Uterus (tissue), 4 donors: ENCODE data around the gene FBP1. TPM values are rescaled to one million over a fixed set of nuclear protein-coding genes. Genes with fewer than 3 reads are reported as not detected.
"Not testable (repeated sequence)": the region's sequence is repeated elsewhere in the genome, so short reads cannot be mapped to it uniquely, and the experiment has no call there.

ENCODE experiments used
- DNase-seq, 2 donors: peaks; one replicate each; pipeline ENCODE4 v3.0.0-alpha.2; 2019 to 2020
- H3K27ac ChIP-seq, 2 donors: fragments of 200-600 bp; sonication (generic); 1 replicate in 1 of 2; 2 replicates in 1 of 2; pipeline ENCODE4 v1.5.1; 2016 to 2018
- H3K27me3 ChIP-seq, 2 donors: fragments of 200-600 bp; sonication (generic); one replicate each; pipeline ENCODE4 v1.5.1; 2018 to 2019; ENCODE audit warnings: control low read depth in 1 of 2
- H3K36me3 ChIP-seq, 2 donors: fragments of 200-600 bp; sonication (generic); one replicate each; pipeline ENCODE4 v1.5.1; 2019; ENCODE audit warnings: control low read depth in 1 of 2
- H3K4me1 ChIP-seq, 2 donors: fragments of 200-600 bp; sonication (generic); one replicate each; pipeline ENCODE4 v1.5.1; 2018 to 2019; ENCODE audit warnings: control low read depth in 1 of 2
- H3K4me3 ChIP-seq, 2 donors: fragments of 200-600 bp; sonication (generic); 1 replicate in 1 of 2; 2 replicates in 1 of 2; pipeline ENCODE4 v1.5.1; 2018 to 2019; ENCODE audit warnings: mild to moderate bottlenecking in 1 of 2
- H3K9me3 ChIP-seq, 2 donors: fragments of 200-600 bp; sonication (generic); one replicate each; pipeline ENCODE4 v1.5.1; 2019; ENCODE audit warnings: control low read depth in 1 of 2
- CTCF ChIP-seq, 4 experiments: fragments of 200-600 bp in 2 of 4; fragments of 450-650 bp in 2 of 4; sonication (generic) in 2 of 4; IDR thresholded peaks; one replicate each; pipeline ENCODE4 v1.5.1; 2016 to 2019; ENCODE audit warnings: antibody characterized with exemption in 4 of 4, mild to moderate bottlenecking in 2 of 4, moderate library complexity in 1 of 4
- POLR2A ChIP-seq, 2 donors: fragments of 450-650 bp; IDR thresholded peaks; one replicate each; pipeline ENCODE4 v1.6.1; 2016; ENCODE audit warnings: antibody characterized with exemption in 2 of 2, mild to moderate bottlenecking in 1 of 2, moderate library complexity in 1 of 2
- intact Hi-C: fragments of 100-400 bp; cut with DNase I; formaldehyde crosslinking; loops from one replicate; pipeline ENCODE4 v1.15.1; 2023; ENCODE audit warnings: low total_unique reads
- total RNA-seq, 4 donors: library from RNA; depleted of rRNA in 3 of 4; stranded (reverse); fragments of >200 nt in 3 of 4; gene quantifications; one replicate each; pipeline versions ENCODE4 v1.1.0 to v1.2.4, GENCODE V29; 2014 to 2023
- donor health status: DM: yes; HTN: yes; CAD: no.

Gene FBP1
- total RNA-seq, 4 donors from 2014 or later: 0.29 to 2.6 (median 0.90) TPM; not detected in 1

- no peak within 1 kb of the TSS for H3K27ac ChIP-seq
- H3K4me3 ChIP-seq: no peak within 1 kb of the TSS
- no peak for DNase-seq
- intact Hi-C loops: no loop called here
- no peaks in the 10 kb centered on the region for H3K36me3 ChIP-seq
- H3K4me1 ChIP-seq: no peaks in the 10 kb centered on the region
- no peaks in the 10 kb centered on the region for H3K9me3 ChIP-seq
- TF ChIP-seq CTCF (IDR thresholded peaks at IDR 0.05): no peak
- TF ChIP-seq POLR2A (IDR thresholded peaks at IDR 0.05): no peak
- H3K27me3 ChIP-seq: no peaks in the 10 kb centered on the region
These were observed 45.6 kb downstream of the FBP1 start, which contains the start of gene FBP2 for GRCh38 chr9:94593459-94594345. FBP2 (minus strand) TSS chr9:94593824; CDS start chr9:94593726, 98 bp downstream.

GRCh38 chr9:94592683-94593082 is 46.6 kb downstream of the FBP1 start:
- H3K36me3 ChIP-seq, H3K4me3 ChIP-seq, H3K27ac ChIP-seq, intact Hi-C loops, H3K9me3 ChIP-seq, H3K27me3 ChIP-seq, H3K4me1 ChIP-seq, DNase-seq: not testable (repeated sequence)

- Histone ChIP-seq H3K27me3 (no peaks in the 10 kb centered on the region), H3K4me1 (no peaks in the 10 kb centered on the region), H3K27ac (no peak overlapping the region), H3K9me3 (no peaks in the 10 kb centered on the region), H3K4me3 (no peak overlapping the region), H3K36me3 (no peaks in the 10 kb centered on the region)
- TF ChIP-seq CTCF (IDR thresholded peaks at IDR 0.05) (no peak), POLR2A (IDR thresholded peaks at IDR 0.05) (no peak)
- DNase-seq: no peak
- intact Hi-C loops: no loop called here
These were observed 47.4 kb downstream of the FBP1 start for GRCh38 chr9:94591876-94592275.

- H3K4me3 ChIP-seq, H3K4me1 ChIP-seq, DNase-seq, intact Hi-C loops, H3K27ac ChIP-seq, H3K27me3 ChIP-seq, H3K9me3 ChIP-seq, H3K36me3 ChIP-seq: not testable (repeated sequence)
These were observed 48.2 kb downstream of the FBP1 start for GRCh38 chr9:94591046-94591545.

GRCh38 chr9:94588681-94589080 is 50.6 kb downstream of the FBP1 start:
- H3K27ac ChIP-seq: no peak overlapping the region
- H3K27me3 ChIP-seq: no peaks in the 10 kb centered on the region
- no peak overlapping the region for H3K4me3 ChIP-seq
- H3K9me3 ChIP-seq: no peaks in the 10 kb centered on the region
- H3K36me3 ChIP-seq: no peaks in the 10 kb centered on the region
- intact Hi-C loops: no loop called here
- H3K4me1 ChIP-seq: no peaks in the 10 kb centered on the region
- DNase-seq: no peak
- TF ChIP-seq CTCF (IDR thresholded peaks at IDR 0.05): no peak
- no peak for TF ChIP-seq POLR2A (IDR thresholded peaks at IDR 0.05)

GRCh38 chr9:94586814-94587213 is 52.5 kb downstream of the FBP1 start:
- Histone ChIP-seq H3K4me3 (no peak overlapping the region), H3K4me1 (no peaks in the 10 kb centered on the region), H3K36me3 (no peaks in the 10 kb centered on the region), H3K27ac (no peak overlapping the region), H3K9me3 (no peaks in the 10 kb centered on the region), H3K27me3 (no peaks in the 10 kb centered on the region)
- DNase-seq: no peak
- TF ChIP-seq POLR2A (IDR thresholded peaks at IDR 0.05): no peak
- intact Hi-C loops: no loop called here
